Stimulated activated CD4-positive, alpha-beta T cell treated with anti-CD3 and anti-CD28 coated beads, Interleukin-4, amount 100 ng/mL, for 4 hours (primary cell): ENCODE results near the gene DNAJC4.

Experiments used
- DNase-seq, 2 experiments: peaks; one replicate each; pipeline ENCODE4 v3.0.0-alpha.2; 2020

The DNAJC4 gene

GRCh38 chr11:64230985-64231365 is 627 bp downstream of the DNAJC4 start:
- no peak for DNase-seq

DNA sequence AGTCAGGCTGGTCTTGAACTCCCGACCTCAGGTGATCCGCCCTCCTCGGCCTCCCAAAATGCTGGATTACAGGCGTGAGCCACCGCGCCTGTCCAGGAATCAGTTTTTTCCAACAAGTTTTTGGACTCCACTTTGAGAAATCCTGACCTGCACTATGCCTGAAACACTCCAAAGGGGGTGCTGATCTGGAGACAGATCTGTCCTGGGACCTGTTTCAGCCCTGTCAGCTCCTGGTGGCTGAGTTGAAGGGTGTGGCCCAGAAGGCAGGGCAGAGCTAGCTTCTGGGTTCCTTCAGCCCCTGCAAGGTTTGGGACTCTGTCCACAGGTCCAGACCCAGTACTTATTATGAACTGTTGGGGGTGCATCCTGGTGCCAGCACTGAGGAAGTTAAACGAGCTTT is 1.2 kb downstream of the DNAJC4 start:
- DNase-seq: no peak

DNA sequence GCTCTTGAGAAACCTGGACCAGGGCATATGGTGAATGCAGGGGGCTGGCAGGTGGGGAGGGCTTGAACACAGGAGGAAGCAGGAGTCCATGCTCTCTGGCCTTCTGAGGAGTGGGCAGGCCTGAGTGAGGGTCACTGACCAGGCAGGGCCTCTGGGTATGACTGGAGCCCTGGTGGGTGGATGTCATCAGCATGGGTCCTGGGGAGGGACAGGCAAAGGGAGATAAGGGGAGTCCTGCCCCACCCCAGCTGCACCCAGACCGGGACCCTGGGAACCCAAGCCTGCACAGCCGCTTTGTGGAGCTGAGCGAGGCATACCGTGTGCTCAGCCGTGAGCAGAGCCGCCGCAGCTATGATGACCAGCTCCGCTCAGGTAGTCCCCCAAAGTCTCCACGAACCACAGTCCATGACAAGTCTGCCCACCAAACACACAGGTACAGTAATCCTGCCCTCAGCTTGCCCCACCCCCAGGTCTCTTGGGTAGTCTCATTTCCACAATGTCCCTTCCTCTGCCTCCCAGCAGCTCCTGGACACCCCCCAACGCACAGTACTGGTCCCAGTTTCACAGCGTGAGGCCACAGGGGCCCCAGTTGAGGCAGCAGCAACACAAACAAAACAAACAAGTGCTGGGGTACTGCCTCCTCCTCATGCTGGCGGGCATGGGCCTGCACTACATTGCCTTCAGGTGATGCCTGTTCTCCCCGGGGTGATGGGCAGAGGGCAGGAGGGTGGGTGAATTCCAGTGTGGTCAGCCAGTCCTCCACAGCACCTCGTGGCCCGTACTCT is 2.0 kb downstream of the DNAJC4 start:
- no peak for DNase-seq

DNA sequence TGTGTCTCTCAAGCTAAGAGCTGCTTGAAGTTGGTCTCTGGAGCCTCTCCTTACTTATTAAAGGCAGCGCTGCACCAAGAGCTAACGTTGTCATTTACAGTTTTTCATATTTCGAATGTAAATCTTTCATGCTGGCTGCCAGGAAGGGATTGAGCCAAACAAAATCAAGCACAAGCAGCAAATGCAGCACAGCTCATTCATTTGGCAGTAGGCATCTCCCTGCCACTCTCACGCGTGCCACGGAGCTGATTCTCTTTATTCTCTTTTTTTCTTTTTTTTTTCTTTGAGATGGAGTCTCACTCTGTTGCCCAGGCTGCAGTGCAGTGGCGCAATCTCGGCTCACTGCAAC is 2.6 kb downstream of the DNAJC4 start:
- no peak for DNase-seq

DNA sequence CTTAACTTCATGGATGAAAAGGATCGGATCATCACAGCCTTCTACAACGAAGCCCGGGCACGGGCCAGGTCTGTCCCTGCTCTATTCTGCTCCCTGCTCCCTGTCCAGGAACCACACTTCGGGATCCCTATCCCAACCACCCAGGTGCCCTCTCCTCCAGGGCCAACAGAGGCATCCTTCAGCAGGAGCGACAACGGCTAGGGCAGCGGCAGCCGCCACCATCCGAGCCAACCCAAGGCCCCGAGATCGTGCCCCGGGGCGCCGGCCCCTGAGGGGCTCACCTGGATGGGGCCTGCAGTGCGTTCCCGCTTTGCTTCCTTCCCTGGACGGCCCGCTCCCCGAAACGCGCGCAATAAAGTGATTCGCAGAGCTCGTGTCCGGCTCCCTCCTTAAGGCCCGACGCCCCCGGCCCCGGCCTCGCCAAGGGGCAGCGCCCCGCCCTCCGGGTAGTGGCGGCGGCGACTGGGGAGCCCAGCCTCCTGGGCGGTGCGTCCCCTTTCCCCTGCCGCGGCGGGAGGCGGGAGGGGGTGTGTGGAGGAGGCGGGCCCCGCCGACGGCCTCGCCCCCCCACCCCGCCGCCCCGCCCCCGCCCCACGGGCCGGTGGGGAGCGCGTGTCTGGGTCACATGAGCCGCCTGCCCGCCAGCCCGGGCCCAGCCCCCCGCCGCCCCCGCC is 3.7 kb downstream of the DNAJC4 start, which contains the start of gene VEGFB:
Gene VEGFB (plus strand): TSS at position 672 of the 674 bp plus-strand sequence. CDS start 250 bp downstream, outside the sequence.
- peak; percentile 72 to 76 for DNase-seq

- DNase-seq: peak; percentile 35 to 53
These were observed 4.5 kb downstream of the DNAJC4 start for GRCh38 chr11:64234647-64235379.

DNA sequence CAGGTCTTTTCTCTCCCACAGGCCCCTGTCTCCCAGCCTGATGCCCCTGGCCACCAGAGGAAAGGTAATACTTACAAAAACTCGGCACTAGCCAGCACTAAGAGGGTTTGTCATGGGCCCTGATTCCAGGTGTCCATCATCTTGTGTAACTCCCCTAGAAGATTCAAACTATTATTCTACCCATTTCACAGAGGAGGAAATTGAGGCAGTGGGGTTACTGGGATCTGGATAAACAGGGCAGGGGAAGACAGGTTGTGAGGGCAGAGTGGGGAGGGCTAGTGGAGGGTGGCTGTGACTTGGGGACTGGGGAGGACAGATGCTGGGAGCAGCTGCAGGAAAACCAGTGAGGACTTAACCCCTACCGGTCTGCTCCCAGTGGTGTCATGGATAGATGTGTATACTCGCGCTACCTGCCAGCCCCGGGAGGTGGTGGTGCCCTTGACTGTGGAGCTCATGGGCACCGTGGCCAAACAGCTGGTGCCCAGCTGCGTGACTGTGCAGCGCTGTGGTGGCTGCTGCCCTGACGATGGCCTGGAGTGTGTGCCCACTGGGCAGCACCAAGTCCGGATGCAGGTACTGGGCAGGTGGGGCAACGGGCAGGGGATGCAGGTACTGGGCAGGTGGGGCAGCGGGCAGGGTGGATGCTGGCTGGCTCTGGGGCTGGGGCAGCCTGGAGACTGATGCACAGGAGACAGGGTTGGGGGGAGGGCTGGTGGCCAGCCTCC is 5.3 kb downstream of the DNAJC4 start:
- no peak for DNase-seq

DNA sequence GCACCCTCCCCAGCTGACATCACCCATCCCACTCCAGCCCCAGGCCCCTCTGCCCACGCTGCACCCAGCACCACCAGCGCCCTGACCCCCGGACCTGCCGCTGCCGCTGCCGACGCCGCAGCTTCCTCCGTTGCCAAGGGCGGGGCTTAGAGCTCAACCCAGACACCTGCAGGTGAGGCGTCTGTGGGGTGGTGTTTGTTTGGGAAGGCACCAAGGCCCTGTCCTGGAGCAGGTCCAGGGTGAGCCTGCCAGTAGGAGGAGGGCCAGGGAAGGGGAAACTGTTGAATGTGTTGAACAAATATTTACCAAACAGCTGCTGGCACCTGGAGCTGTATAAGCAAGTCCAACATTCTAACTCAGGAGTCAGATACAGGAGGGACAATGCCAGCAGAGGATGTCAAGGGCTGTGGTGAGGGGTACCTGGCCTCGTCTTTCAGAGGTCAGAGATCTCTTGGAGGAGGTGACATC is 7.2 kb downstream of the DNAJC4 start:
- no peak for DNase-seq

- no peak for DNase-seq
These were observed 7.7 kb downstream of the DNAJC4 start for GRCh38 chr11:64238076-64238475.

GRCh38 chr11:64238999-64239398 is 8.7 kb downstream of the DNAJC4 start:
- no peak for DNase-seq

GRCh38 chr11:64239662-64240434 is 9.5 kb downstream of the DNAJC4 start:
- DNase-seq: no peak

GRCh38 chr11:64240435-64241240 is 10.3 kb downstream of the DNAJC4 start, which contains the start of gene FKBP2:
TSS of gene FKBP2 (plus strand) at chr11:64241095. CDS start at chr11:64242388, 1,293 bp downstream.
- DNase-seq: peak; percentile 98 to 99

DNA sequence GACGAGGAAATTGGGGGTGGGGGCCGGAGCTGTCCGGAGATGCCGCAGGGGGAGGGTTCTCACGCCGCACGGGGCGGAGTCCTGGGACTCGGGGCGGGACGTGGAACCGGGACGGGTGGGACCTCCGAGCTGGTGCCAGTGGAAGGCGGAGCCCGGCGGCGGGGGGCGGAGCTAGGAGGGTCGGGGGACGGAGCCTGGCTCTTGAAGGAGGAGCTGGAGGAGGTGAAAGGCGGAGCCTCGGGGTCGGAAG is 10.8 kb downstream of the DNAJC4 start:
- DNase-seq: no peak

DNA sequence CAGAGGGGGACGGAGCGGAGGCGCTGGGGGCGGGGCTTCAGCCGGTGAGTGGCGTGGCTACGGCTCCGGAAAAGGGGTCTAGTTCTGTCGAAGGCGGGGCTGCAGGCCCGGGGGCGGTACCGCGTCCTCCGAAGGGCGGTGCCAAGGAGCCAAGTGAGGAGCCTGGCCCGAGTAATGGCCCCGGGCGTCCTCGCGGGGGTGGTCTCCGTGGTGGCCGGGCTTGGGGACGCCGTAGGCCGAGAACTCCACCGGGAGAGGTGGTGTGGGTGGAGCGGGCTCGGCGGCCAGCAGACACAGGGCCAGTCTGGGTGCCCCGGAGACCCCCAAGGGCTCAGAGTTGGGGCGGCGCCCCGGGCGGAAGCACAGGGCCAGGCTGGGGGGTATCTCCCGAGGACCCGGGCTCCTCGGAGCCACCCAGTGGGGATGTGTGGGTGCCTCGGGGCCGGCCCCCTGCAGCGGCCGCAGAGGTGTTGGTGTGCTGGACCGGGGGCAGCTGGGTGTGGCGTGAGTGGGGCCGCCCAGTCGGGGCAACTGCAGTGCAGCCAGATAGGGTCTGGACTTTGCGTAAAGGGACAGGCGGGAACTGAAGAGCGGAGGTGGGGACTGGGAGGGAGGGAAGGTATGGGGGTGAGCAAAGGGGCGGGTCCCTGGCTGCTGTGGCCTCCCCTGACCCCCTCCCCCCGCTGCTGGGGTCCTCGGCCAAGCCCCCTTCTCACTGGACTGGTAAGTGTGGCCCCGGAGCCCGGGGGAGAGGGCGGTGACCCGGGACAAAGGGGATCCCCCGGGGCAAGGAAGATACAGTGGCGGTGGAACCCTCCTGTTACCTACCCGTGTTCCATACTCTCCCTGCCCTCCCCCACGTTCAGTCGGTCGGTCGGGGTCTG is 11.4 kb downstream of the DNAJC4 start:
- peak; percentile 100 for DNase-seq

DNA sequence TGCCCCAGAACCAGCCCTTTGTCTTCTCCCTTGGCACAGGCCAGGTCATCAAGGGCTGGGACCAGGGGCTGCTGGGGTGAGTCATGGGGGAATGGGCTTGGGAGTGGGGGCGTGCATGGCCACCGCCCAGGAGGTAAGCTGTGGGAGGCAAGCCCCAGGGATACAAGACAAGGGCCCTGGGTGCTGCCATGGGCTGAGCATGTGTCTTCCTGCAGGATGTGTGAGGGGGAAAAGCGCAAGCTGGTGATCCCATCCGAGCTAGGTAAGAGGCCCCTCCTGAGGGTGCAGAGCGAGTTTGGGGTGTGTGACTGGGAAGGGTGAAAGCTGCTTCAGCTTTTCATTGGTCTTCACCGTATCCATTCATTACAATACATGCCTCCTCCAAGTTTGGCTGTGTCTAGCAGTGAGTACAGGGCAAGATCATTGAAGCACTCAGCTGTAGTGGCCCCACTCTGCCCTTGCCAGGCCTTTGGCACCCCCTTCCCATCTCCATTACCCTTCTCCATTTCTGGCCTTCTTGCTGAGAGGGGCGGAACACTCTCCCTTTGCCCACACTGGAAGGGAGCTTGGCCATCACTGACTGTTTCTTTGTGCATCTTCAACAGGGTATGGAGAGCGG is 13.0 kb downstream of the DNAJC4 start:
- DNase-seq: no peak

DNA sequence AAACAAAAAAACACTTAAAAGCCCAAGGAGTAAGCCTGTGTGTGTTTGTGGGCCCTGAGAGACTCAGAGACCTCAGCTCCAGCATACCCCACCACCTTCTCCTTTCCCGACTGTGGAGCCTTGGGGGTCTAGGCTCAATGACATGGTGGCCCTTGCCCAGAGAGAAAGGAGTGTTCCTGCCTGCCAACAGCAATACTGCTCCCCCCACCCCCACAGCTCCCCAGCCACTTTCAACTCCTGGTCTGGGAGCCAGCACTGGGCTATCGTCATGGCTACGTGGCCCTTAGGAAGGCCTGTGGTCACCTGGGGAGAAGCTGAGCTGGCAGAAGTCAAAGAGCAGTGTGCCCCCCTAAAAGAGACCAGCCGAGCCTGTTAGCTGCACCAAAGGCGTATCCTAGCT is 13.8 kb downstream of the DNAJC4 start:
- no peak for DNase-seq

- DNase-seq: no peak
These were observed 14.6 kb downstream of the DNAJC4 start for GRCh38 chr11:64244966-64245365.

DNA sequence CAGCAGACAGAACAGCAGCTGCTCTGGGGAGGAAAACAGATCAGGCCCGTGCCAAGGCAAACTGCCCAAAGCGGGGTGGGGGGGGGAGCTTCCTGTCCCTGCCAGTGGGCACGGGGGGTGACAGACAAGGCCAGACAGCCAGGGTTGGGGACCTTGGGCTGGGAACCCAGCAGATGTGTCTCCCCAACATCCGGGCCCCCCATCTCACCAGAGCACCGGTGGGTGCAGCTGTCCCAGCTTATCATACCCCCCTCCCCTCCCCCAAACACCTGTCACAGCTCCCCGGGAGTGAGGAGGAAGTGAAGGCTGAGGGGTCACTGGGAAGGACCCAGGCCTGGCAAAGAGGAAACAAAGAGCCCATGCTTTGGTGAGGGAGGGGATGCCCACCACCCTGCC is 15.1 kb downstream of the DNAJC4 start:
- DNase-seq: peak in 1 of 2 experiments; percentile 17

- DNase-seq: peak; percentile 80 to 92
These were observed 15.7 kb downstream of the DNAJC4 start for GRCh38 chr11:64245797-64246620.
